ENCODE measurements around the gene ZBTB20.

DNA sequence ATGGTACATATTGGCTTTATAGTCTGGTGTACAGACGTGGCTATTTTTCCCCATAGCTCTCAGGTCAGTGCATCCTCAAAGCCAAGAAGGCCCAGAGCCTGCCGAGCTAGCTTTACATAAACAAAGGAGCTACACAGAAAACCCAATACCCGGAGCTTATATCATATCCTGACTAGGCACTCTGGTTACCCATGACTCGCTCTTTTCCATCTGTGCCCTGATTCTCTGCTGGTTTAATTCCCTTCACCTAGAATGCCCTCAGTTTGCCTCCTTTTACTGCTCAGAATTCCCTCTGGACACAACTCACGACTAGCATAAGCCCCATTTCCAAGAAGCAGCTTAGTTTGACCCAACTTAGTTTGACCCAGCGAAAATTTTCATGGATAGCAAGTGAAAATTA lies 742.5 kb downstream of the ZBTB20 start:
- TF ChIP-seq, protein P1, sequence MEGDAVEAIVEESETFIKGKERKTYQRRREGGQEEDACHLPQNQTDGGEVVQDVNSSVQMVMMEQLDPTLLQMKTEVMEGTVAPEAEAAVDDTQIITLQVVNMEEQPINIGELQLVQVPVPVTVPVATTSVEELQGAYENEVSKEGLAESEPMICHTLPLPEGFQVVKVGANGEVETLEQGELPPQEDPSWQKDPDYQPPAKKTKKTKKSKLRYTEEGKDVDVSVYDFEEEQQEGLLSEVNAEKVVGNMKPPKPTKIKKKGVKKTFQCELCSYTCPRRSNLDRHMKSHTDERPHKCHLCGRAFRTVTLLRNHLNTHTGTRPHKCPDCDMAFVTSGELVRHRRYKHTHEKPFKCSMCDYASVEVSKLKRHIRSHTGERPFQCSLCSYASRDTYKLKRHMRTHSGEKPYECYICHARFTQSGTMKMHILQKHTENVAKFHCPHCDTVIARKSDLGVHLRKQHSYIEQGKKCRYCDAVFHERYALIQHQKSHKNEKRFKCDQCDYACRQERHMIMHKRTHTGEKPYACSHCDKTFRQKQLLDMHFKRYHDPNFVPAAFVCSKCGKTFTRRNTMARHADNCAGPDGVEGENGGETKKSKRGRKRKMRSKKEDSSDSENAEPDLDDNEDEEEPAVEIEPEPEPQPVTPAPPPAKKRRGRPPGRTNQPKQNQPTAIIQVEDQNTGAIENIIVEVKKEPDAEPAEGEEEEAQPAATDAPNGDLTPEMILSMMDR (IDR thresholded peaks at IDR 0.05; ENCODE audit: borderline replicate concordance, extremely low read depth, low read length, poor library complexity, severe bottlenecking): no peak
- no peak for TF ChIP-seq EZH2 (IDR thresholded peaks at IDR 0.05; ENCODE audit: borderline replicate concordance, low read depth, low read length, severe bottlenecking)

Data from DND-41 (cell line).